OCI-LY1 (cell line): Measurements from ENCODE around the gene SYNE1.

Experiments used
- EZH2 ChIP-seq: fragments of 200-600 bp; sonication (generic), shearing (Covaris generic); IDR thresholded peaks from 2 replicates; pipeline ENCODE4 v1.8.0; 2017; ENCODE audit warnings: borderline replicate concordance, mixed run types, mild to moderate bottlenecking, antibody characterized with exemption, low read length, moderate library complexity, mixed read lengths
- TF ChIP-seq, protein P1 (sequence below): fragments of 200-600 bp; sonication (generic), shearing (Covaris generic); IDR thresholded peaks from 2 replicates; pipeline ENCODE4 v1.5.1; 2017; ENCODE audit warnings: mild to moderate bottlenecking, antibody characterized with exemption, low read length, moderate library complexity, mixed read lengths

DNA sequence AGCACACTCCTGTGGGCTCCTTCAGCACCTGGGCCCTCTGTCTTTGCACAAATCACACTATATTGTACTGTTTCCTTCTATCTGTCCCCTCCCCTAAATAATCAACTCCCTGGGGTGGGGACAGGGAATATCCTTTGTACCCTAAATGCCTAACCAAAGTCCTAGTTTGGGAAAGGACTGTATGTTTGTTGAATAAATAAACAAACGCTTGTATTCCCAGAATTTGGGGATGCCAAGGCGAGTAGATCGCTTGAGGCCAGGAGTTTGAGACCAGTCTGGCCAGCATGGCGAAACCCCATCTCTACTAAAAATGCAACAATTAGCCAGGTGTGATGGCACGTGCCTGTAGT lies 322.7 kb downstream of the SYNE1 start:
- TF ChIP-seq, protein P1, sequence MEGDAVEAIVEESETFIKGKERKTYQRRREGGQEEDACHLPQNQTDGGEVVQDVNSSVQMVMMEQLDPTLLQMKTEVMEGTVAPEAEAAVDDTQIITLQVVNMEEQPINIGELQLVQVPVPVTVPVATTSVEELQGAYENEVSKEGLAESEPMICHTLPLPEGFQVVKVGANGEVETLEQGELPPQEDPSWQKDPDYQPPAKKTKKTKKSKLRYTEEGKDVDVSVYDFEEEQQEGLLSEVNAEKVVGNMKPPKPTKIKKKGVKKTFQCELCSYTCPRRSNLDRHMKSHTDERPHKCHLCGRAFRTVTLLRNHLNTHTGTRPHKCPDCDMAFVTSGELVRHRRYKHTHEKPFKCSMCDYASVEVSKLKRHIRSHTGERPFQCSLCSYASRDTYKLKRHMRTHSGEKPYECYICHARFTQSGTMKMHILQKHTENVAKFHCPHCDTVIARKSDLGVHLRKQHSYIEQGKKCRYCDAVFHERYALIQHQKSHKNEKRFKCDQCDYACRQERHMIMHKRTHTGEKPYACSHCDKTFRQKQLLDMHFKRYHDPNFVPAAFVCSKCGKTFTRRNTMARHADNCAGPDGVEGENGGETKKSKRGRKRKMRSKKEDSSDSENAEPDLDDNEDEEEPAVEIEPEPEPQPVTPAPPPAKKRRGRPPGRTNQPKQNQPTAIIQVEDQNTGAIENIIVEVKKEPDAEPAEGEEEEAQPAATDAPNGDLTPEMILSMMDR: no peak
- no peak for TF ChIP-seq EZH2
